DMS53 treated with DMSO at 0.1 percent for 48 hours (cell line): Measurements from ENCODE around the gene CBX4.

ENCODE experiments used
- DNase-seq: peaks from one replicate; lab custom pipeline; 2025; ENCODE audit not compliant: unreplicated experiment; lab: John Stamatoyannopoulos, UW

CBX4 gene

GRCh38 chr17:79802039-79802735 is 37.1 kb downstream of the CBX4 start:
- no peak for DNase-seq

GRCh38 chr17:79801156-79802038 is 37.8 kb downstream of the CBX4 start:
- no peak for DNase-seq

- DNase-seq: peak; percentile 60
Observed at GRCh38 chr17:79800325-79801155, 38.7 kb downstream of the CBX4 start.

- no peak for DNase-seq
Observed at GRCh38 chr17:79799538-79800324, 39.5 kb downstream of the CBX4 start.

GRCh38 chr17:79799174-79799537 is 40.1 kb downstream of the CBX4 start:
- DNase-seq: no peak

- DNase-seq: no peak
Observed at GRCh38 chr17:79798299-79799173, 40.7 kb downstream of the CBX4 start.

- no peak for DNase-seq
Observed at GRCh38 chr17:79797492-79798298, 41.5 kb downstream of the CBX4 start.

GRCh38 chr17:79796763-79797491 is 42.3 kb downstream of the CBX4 start, which contains the start of gene CBX8:
TSS of gene CBX8 (minus strand) at chr17:79797077. CDS start at chr17:79796998, 79 bp downstream.
- peak; percentile 96 for DNase-seq

- no peak for DNase-seq
Observed at GRCh38 chr17:79796444-79796762, 42.8 kb downstream of the CBX4 start.

- DNase-seq: no peak
Observed at GRCh38 chr17:79795795-79796443, 43.3 kb downstream of the CBX4 start.

GRCh38 chr17:79794659-79795511 is 44.4 kb downstream of the CBX4 start:
- DNase-seq: no peak

- no peak for DNase-seq
Observed at GRCh38 chr17:79793924-79794304, 45.3 kb downstream of the CBX4 start.

GRCh38 chr17:79792984-79793923 is 46.0 kb downstream of the CBX4 start:
- no peak for DNase-seq

- no peak for DNase-seq
Observed at GRCh38 chr17:79792341-79792871, 46.8 kb downstream of the CBX4 start.

- DNase-seq: no peak
Observed at GRCh38 chr17:79791735-79792161, 47.5 kb downstream of the CBX4 start.
